AG10803 (cell line): ENCODE measurements around the gene FARP2.
A peak's percentile ranks its signal among the peaks of the same experiment; 100 is the strongest.

Experiments
- DNase-seq: peaks from one replicate; pipeline ENCODE4 v3.0.0; 2010; ENCODE audit warnings: low read depth
- H3K4me3 ChIP-seq: 2 replicates; pipeline ENCODE4 v1.5.1; 2011; ENCODE audit warnings: mild to moderate bottlenecking, low read length, control low read depth
- CTCF ChIP-seq: conservative IDR thresholded peaks from 2 replicates; pipeline ENCODE4 v1.5.1; 2011; ENCODE audit warnings: mild to moderate bottlenecking, low read length, control low read depth, inconsistent platforms

The FARP2 gene

DNA sequence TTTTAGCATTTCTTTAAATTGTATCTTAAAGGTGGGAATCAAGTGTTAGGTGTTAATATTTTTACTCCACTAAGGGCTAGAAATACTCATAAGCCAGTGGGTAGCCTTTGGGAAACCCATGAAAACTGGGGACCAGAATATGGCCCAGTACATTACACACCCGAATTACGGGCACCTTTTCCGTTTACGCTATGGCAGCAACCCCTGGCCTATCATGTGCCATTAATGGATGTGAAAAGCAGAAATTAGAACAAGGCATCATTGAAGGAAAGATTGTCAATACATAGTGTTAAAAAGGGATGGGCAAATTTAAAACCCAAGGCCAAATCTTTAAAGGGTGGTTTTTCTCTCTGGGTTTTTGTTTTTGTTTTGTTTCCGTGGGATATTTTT, 781 bp downstream of the FARP2 start:
- TF ChIP-seq CTCF = no peak
- peak overlapping the region; percentile 86 for H3K4me3 ChIP-seq
- DNase-seq = no peak

DNA sequence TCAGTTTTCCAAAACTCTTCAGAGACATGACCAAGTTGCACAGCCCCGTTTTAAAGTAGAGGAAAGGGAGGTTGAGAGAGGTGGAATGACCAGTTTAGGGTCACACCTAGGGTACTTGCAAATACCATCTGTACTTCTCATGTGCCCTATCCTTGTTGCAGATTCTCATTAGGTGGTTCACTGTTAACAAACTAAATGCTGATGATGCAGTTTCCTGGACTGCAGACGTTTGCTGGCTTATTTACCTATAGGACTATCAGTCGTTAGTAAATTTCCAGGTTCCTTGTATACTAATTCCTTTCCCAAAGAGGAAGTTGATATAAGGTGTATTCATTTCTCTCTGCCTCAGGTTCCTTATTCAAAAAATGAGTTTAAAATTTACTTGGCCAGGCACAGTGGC, 1.4 kb downstream of the FARP2 start:
- no peak for DNase-seq
- peak overlapping the region; percentile 86 for H3K4me3 ChIP-seq
- no peak for TF ChIP-seq CTCF

GRCh38 chr2:241358470-241358869, 2.4 kb downstream of the FARP2 start:
- H3K4me3 ChIP-seq = 0 out of 2 replicates have a peak overlapping the region, but pooled peaks have one; percentile 5

GRCh38 chr2:241359481-241360045, 3.5 kb downstream of the FARP2 start:
- no peak for DNase-seq
- no peak overlapping the region for H3K4me3 ChIP-seq
- TF ChIP-seq CTCF = no peak

More at GRCh38 chr2:241358470-241358869, 2.4 kb downstream of the FARP2 start:
- TF ChIP-seq CTCF = no peak
- no peak for DNase-seq

- no peak for TF ChIP-seq CTCF
- DNase-seq = no peak
- no peak overlapping the region for H3K4me3 ChIP-seq
Observed at GRCh38 chr2:241363426-241363825, 7.3 kb downstream of the FARP2 start.

DNA sequence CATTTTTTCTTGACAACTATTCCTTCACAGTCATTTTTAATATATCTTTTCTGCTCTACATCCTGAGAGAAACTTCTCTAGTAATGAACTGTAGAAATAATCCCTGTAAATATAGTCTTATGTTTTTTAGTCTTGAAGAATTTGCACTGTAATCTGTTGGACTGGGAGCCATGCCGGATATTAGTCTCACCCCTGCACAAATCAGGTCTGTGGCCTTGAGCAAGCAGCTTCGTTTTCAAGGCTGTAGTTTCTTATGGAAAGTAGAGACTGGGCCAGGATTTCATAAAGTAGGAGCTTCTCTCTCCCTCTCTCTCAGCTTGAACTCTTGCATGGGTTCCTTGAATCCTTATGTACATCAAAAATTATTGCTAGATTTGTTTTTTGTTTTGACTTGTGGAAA, 8.7 kb downstream of the FARP2 start:
- no peak overlapping the region for H3K4me3 ChIP-seq
- no peak for TF ChIP-seq CTCF
- no peak for DNase-seq

DNA sequence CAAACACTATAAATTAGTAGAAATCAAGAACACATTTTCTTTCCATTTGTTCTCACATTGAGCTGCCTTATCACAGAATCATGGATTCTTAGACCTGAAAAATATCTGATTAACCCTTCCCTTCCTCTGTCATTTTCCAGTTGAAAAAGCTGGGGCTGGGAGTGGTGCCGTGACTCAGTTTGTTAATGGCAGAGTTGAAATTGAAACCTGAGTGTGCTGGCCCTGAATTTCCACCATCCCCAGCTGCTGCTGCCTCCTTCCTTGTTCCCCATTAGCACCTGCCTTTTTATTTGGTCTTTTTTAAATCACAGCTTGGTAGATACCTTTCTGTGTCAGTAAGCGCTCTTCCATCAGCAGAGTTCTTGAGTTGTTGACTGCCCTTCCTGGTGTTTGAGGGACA, 10.6 kb downstream of the FARP2 start:
- TF ChIP-seq CTCF = no peak
- H3K4me3 ChIP-seq = no peak overlapping the region
- no peak for DNase-seq
